Adrenal gland (tissue), 5 donors: ENCODE results near the gene POFUT1.

Experiments
- CTCF ChIP-seq, 6 experiments: fragments of 450-650 bp in 4 of 6; fragments of 200-600 bp in 2 of 6; sonication (generic) in 1 of 6; IDR thresholded peaks; 1 replicate in 5 of 6; 2 replicates in 1 of 6; pipeline versions ENCODE4 v1.5.1 to v1.8.0; 2016 to 2021; ENCODE audit warnings: antibody characterized with exemption in 6 of 6, mild to moderate bottlenecking in 2 of 6, moderate library complexity in 1 of 6
- POLR2A ChIP-seq, 2 donors: fragments of 450-650 bp; IDR thresholded peaks; one replicate each; pipeline ENCODE4 v1.6.1; 2017; ENCODE audit warnings: antibody characterized with exemption in 2 of 2, mild to moderate bottlenecking in 2 of 2, moderate library complexity in 1 of 2
- donor health status: DM: no; HTN: no; CAD: no.

DNA sequence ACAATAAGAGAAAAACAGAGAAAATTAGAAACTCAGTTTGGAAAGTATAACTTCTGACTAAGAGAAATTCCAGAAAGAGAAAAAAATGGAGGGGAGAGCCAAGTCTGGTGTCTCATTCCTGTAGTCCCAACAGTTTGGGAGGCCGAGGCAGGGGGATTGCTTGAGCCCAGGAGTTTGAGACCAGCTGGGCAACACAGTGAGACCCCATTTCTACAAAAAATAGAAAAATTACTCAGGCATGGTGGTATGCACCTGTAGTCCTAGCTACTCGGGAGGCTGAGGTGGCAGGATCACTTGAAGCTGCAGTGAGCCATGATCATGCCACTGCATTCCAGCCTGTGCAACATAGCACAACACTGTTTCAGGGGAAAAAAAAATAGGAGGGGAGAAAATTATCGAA is 66.7 kb downstream of the POFUT1 start:
- TF ChIP-seq CTCF (IDR thresholded peaks at IDR 0.05) (no peak), POLR2A (IDR thresholded peaks at IDR 0.05) (no peak)
